GM08714 (cell line): ENCODE results near the gene SERPINB10.
"Not testable (repeated sequence)": the region's sequence is repeated elsewhere in the genome, so short reads cannot be mapped to it uniquely, and the experiment has no call there.

Experiments
- H3K4me3 ChIP-seq: fragments of 200-500 bp; sonication (Bioruptor generic); 2 replicates; pipeline ENCODE4 v1.5.1; 2014; ENCODE audit warnings: mild to moderate bottlenecking, low read length, inconsistent platforms
- ZNF274 ChIP-seq: IDR thresholded peaks from 2 replicates; pipeline ENCODE4 v1.6.1; 2012; ENCODE audit warnings: mild to moderate bottlenecking, low read depth, low read length

Gene SERPINB10

DNA sequence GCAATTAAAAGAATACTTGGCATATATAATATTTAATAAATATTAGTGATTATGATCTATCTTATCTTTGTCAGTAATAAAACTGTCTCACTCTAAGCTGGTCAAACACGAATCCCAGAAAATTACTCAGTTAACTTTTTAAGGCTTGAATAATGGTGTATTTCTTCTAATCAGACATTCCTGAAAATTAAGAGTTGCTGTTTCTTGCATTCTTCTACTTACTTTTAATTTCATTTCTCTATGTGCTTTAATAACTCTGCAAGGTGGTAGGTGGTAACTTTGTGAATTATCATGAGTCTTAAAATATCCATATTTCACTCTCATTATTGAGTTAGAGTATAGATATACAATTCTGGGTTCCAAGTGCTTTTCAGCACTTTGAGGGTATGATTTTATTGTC is 3.1 kb upstream of the SERPINB10 start:
- no peak for TF ChIP-seq ZNF274
- H3K4me3 ChIP-seq: no peak overlapping the region

DNA sequence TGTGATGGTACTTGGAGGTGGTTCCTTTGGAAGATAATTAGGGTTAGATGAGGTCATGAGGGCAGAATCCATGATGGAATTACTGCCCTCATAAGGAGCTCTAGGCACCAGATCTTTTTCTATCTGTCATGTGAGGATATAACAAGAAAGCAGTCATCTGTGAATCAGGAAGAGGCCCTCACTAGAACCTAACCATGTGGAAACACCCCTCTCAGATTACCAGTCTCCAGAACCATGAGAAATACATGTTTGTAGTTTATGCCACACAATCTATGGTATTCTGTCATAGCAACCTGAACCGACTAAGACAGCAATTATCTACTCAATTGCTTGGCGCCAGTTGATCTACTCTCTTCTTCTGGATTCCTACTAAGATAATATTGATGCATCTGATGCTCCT is 2.4 kb upstream of the SERPINB10 start:
- no peak overlapping the region for H3K4me3 ChIP-seq
- no peak for TF ChIP-seq ZNF274

DNA sequence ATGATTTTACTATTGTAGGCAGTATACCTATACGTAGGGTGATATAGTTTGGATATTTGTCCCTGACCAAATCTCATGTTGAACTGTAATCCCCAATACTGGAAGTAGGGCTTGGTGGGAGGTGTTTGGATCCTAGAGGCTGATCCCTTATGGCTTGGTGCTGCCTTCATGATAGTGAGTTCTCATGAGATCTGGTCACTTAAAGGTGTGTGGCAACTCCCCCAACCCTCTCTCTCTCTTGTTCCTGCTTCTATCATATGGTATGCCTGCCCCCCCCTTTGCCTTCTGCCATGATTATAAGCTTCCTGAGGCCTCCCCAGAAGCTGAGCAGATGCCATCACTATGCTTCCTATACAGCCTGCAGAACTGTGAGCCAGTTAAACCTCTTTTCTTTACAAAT is 1.7 kb upstream of the SERPINB10 start:
- no peak for TF ChIP-seq ZNF274
- no peak overlapping the region for H3K4me3 ChIP-seq

DNA sequence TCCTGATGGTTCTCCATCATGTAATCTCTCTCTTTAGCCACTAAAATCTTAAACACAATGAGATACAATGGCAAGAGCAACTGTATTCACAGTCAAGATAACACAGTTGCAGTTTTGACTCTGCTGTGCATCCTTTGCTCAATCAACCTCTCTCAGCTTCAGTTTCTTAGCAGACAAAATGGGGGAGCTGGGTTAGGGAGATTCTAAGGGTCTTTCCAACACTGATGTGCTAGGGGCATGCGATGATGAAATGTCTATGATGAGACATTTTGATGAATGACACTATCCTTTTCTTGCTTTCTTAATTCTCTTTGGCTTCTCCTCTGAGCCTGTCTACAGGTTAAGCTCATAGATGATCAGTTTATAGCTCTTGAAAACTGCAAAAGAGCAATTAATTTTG is 1.1 kb downstream of the SERPINB10 start:
- H3K4me3 ChIP-seq: no peak overlapping the region; the same call in 1 of the 2 replicates
- TF ChIP-seq ZNF274: no peak

DNA sequence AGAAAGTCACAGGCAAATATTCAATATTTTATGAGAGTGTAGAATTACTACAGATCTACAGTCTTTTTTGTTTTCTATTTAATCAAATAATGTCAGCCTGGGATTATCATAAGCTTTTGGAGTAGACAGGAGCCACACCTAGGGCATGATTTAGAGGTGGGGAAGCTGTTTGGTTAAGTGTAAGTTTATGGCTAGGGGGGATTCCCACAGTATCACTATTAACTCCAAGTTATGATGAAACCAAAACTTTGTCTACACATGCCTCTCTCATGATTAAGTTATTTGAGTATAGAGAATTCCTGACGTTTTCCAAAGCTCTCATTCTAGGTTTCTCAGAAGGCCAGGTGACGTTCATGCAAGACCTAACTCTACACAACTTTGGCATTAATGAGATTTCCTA is 2.1 kb downstream of the SERPINB10 start:
- no peak overlapping the region for H3K4me3 ChIP-seq

DNA sequence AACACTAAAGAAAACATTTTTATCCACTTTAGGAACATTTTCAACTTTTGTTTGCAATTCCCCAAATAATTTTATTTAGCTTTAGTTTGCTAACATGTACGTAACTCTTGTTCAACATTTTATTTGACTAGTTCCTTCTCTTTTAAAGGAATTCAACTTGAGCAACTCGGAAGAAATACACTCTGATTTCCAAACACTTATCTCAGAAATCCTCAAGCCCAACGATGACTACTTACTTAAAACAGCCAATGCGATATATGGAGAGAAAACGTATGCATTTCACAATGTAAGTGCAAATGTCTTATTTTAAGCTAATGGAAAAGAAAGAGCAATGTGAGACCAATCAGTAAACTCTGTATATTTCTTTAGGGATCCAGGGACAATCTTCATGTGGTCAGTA is 10.1 kb downstream of the SERPINB10 start:
- no peak for TF ChIP-seq ZNF274
- no peak overlapping the region for H3K4me3 ChIP-seq

More for the DNA sequence above, 2.1 kb downstream of the SERPINB10 start:
- TF ChIP-seq ZNF274: no peak

DNA sequence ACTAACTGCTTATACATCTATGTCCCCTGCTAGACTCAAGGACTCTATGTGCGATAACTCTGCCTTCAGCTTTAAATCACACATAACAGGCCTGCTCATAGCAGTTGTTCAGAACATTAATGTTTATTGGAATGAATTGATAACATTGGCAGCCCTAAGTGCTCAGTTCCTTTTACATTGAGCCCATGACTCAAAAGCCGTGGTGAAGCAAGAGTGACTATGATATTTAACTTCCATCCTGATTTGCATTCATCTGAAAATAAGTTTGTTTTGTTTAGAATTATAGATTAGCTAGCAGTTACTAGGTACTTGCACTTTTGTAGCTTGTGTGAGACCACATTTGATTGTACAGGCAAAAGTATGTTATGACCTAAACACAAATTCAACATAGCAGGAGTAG is 14.3 kb downstream of the SERPINB10 start:
- H3K4me3 ChIP-seq: no peak overlapping the region
- TF ChIP-seq ZNF274: no peak

DNA sequence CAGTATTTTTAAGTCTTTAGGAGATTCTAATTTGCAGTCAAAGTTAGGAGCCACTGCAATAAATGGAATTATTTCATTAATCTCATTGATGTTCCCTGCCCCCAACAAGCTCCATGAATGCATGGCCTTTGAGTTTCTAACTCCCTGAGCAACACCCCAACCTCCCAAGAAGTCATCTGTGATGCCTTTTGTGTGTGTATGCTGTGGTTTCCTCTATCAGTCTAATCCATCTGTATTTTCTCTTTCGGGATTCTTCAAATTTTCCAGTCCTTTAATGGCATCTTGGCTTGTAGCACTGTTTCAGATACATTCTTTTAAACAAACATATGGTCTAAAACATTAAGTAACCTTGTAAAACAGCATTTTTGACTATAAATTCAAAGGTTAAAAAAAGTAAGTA is 16.8 kb downstream of the SERPINB10 start:
- TF ChIP-seq ZNF274: no peak
- no peak overlapping the region for H3K4me3 ChIP-seq

DNA sequence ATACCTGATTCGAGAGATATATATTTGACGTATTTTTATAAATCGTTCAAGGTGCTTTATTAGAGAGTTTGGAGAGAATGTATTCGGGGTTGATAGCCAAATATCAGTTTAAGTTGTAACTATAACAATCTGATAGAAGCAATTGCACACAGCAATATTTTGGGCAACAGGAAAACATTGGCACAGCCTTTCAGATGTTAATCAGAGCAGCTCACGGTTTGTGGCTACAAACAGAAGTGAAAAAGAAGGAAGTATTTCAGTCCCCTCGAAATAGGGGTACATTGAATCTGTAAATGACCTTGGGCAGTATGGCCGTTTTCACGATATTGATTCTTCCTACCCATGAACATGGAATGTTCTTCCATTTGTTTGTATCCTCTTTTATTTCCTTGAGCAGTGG is 20.6 kb downstream of the SERPINB10 start:
- H3K4me3 ChIP-seq: no peak overlapping the region
- TF ChIP-seq ZNF274: no peak

DNA sequence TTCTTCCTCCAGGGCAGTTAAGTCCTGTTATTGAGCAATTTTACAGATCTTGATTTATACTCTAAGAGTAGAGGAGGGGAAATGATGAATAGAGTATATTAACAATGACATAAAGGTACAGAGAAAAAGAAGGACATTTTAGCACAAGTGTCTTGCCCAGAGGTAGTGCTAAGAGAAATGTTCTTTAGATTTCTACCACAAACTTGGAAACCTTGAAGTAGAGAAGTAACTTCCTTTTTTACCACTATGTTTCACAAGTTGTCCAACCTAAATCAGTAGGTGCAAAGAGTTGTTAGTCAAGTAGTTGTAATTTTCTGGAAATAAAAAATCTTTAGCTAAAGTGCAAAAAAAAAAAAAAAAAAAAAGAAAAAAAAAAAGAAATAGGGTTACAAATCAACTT is 21.6 kb downstream of the SERPINB10 start:
- H3K4me3 ChIP-seq: not testable (repeated sequence)

DNA sequence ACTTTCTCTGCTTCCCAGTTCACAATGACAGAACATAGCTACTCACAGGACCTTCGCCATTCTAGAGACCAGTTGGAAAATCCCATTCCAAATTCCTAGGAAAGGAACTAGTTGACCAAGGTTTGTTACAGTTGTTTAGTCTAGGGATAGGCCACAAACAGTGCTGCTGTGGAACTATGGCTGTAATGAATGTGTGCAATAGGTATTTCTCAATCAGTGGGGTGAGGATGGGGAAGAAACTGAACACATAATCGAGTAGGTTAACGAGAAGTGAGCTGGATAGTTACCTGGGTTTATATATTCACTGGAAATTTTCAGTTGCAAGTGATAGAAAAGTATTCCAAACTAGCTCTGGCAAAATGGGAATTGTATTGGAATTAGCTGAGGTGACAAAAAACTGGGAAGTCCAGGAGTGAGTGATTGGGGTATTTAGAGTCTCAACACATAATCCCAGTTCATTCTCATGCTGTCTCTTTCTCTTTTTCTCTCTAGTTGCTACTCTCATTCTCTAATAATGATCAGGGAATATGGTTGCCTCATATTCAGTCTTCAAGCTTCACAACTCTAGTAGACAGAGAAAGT is 23.1 kb downstream of the SERPINB10 start:
- no peak for TF ChIP-seq ZNF274
- no peak overlapping the region for H3K4me3 ChIP-seq

DNA sequence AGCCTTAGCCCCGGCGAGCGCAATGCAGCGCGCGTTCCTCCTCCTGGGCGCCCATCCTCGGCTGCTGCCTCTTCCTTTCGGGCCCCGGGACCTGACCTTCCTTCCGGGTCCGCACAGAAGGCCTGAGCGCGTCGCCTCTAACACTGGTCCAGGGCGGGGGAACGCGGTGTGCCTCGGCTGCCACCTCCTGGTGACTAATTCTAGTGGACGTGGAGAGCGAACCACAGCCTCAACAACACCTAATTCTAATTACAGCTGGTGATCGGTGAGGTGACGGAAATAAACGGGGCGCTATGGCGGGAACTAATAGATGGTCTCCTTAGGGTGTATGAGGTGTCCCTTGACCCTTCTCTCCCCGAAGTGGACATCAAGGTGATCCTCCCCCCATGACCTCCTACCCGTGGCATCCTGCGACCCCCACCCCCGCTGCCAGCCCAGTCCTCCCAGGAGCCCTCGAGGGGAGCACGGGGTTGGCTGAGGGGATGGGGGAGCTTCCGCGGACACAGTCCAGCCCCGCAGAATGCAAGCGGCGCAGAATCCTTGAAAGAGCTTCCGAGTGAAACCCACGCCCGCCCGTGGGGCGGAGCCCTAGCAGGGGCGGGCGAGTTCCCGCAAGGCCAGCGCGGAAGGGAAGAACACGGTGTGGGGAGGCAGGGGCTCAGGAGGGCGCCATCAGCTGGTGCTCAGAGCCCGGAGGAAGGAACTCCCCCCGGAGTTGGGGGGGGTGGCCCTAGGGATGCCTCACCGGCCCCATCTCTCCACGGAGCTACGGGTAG is 28.6 kb downstream of the SERPINB10 start:
- peak overlapping the region; percentile 64; the same call in 1 of the 2 replicates for H3K4me3 ChIP-seq
- TF ChIP-seq ZNF274: no peak

DNA sequence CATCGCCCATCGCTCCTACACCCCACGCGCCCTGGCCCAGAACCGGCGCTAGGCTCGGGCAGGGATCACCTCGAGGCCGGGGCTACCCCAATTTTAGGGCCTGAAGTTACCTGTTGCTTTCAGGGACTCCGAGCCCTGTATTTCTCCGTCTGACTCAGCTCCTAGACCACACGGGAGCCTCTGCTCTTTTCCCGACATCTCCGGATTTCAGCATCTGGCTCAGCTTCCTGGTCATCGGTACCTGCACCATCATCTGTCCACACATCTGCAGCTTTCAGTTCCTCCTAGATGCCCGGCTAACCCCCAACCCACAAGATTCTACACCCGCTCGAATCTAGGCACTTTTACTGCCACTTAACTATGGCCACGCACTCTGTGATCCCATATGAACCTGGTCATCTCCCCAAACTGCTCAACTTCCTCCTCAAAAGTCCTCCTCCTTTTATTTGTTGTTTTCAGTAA is 29.2 kb downstream of the SERPINB10 start:
- no peak for TF ChIP-seq ZNF274
- peak overlapping the region; percentile 64; the same call in 1 of the 2 replicates for H3K4me3 ChIP-seq

DNA sequence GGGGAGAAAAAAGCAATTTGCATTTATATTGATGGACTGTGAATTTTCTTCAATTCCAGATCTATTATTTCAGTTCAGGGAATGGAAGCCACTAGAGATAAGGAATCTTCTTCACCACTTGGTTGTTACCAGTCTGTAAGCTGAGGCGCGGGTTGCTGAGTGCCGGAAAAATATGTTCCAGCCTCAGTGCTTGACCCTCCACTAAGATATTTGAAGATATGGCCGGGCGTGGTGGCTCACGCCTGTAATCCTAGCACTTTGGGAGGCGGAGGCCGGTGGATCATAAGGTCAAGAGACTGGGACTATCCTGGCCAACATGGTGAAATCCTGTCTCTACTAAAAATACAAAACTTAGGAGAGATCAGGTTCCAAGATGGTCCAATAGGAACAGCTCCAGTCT is 32.2 kb downstream of the SERPINB10 start:
- TF ChIP-seq ZNF274: no peak
- no peak overlapping the region for H3K4me3 ChIP-seq

DNA sequence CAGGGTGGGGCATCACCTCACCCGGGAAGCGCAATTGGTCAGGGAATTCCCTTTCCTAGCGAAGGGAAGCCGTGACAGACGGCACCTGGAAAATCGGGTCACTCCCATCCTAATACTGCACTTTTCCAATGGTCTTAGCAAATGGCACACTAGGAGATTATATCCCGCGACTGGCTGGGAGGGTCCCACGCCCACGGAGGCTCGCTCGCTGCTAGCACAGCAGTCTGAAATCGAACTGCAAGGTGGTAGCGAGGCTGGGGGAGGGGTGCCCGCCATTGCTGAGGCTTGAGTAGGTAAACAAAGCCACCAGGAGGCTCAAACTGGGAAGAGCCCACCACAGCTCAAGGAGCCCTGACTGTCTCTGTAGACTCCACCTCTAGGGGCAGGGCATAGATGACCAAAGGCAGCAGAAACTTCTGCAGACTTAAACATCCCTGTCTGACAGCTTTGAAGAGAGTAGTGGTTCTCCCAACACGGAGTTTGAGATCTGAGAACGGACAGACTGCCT is 32.8 kb downstream of the SERPINB10 start:
- not testable (repeated sequence) for H3K4me3 ChIP-seq
